ENCODE results near the gene EVC. TPM values are rescaled to one million over a fixed set of nuclear protein-coding genes. Genes with fewer than 3 reads are reported as not detected.

EVC gene
- total and polyA plus RNA-seq, 2 donors (not counting 1 experiment from before 2014, with no cell fraction given), result 4.9 to 39.0 TPM

DNA sequence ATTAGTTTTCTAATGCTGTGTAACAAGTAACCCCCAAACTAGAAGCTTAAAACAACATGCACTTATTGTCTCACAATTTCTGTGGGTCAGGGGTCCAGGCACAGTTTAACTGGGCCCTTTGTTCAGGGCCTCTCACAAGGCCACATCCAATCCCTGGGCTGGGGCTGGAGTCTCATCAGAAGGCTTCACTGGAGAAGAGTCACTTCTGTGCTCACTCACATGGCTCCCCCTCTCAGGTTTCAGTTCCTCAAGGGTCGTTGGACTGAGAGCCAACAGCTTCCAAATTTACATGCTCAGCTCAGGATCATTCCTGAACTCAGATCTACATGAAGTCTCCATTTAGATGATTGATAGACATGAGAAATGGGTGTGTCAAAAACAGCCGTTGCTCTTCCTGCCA, 77.1 kb downstream of the EVC start:
- Histone ChIP-seq H3K27me3 (ENCODE audit: control insufficient read depth, insufficient read depth, low read length) (no peaks in the 10 kb centered on the region), H3K79me2 (ENCODE audit: control insufficient read depth, insufficient read depth, low read length) (no peaks in the 10 kb centered on the region), H3K9me3 (ENCODE audit: control insufficient read depth, insufficient read depth, low read depth, low read length) (no peaks in the 10 kb centered on the region), H3K4me2 (ENCODE audit: extremely low read depth, insufficient read depth, low read length) (no peak overlapping the region), H3K4me3 (replicated peaks in 1 of 4; ENCODE audit: control extremely low read depth in 1 of 4, insufficient read depth in 1 of 4, low read depth in 3 of 4, low read length in 4 of 4) (no peak overlapping the region), H2AFZ (ENCODE audit: low read length) (no peak overlapping the region), H4K20me1 (ENCODE audit: control insufficient read depth, extremely low read depth, insufficient read depth, low read length) (no peaks in the 10 kb centered on the region), H3K27ac (ENCODE audit: insufficient read depth, low read length) (no peak overlapping the region), H3K36me3 (ENCODE audit: control insufficient read depth, insufficient read depth, low read length) (peaks cover 8% of the 10 kb centered on the region), H3K4me1 (ENCODE audit: control insufficient read depth, extremely low read depth, insufficient read depth, low read length) (peaks cover 4% of the 10 kb centered on the region), H3K9ac (ENCODE audit: insufficient read depth, low read length) (no peak overlapping the region)
- no peak for DNase-seq (ENCODE audit: low read depth in 2 of 2)
- no peak for TF ChIP-seq EZH2 (IDR thresholded peaks at IDR 0.05; ENCODE audit: low read length, missing control alignments)
- no peak for TF ChIP-seq CTCF (conservative IDR thresholded peaks at IDR 0.05 in 1 of 2, IDR thresholded peaks at IDR 0.05 in 1 of 2; ENCODE audit: low read depth in 1 of 2, low read length in 2 of 2)

DNA sequence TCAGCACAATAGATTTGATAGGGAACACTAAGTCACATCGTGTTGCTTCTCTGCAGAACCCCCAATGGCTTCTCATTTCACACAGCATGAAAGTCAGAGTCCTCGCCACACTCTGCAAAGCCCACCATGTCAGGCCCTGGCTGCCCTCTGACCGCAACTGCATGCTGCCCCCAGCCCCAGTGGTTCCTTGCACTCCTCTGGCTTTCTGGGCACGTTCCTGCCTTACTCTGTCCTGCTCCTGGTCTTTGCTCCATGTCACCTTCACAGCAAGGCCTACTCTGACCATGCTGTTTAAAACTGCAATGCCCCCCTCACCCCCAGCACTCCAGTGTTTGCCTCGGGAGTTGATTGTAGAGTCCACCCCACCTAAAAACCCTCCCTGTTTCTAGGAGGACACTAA, 78.1 kb downstream of the EVC start:
- H2AFZ ChIP-seq (ENCODE audit: low read length), result no peak overlapping the region
- TF ChIP-seq EZH2 (IDR thresholded peaks at IDR 0.05; ENCODE audit: low read length, missing control alignments) (no peak), CTCF (conservative IDR thresholded peaks at IDR 0.05 in 1 of 2, IDR thresholded peaks at IDR 0.05 in 1 of 2; ENCODE audit: low read depth in 1 of 2, low read length in 2 of 2) (no peak)
- H3K27me3 ChIP-seq (ENCODE audit: control insufficient read depth, insufficient read depth, low read length), result no peaks in the 10 kb centered on the region
- no peak overlapping the region for H3K4me2 ChIP-seq (ENCODE audit: extremely low read depth, insufficient read depth, low read length)
- H3K27ac ChIP-seq (ENCODE audit: insufficient read depth, low read length), result no peak overlapping the region
- no peak overlapping the region for H3K9ac ChIP-seq (ENCODE audit: insufficient read depth, low read length)
- H3K4me3 ChIP-seq (replicated peaks in 1 of 4; ENCODE audit: control extremely low read depth in 1 of 4, insufficient read depth in 1 of 4, low read depth in 3 of 4, low read length in 4 of 4), result no peak overlapping the region
- H3K4me1 ChIP-seq (ENCODE audit: control insufficient read depth, extremely low read depth, insufficient read depth, low read length), result peaks cover 4% of the 10 kb centered on the region
- DNase-seq (ENCODE audit: low read depth in 2 of 2), result no peak
- peaks cover 6% of the 10 kb centered on the region for H3K36me3 ChIP-seq (ENCODE audit: control insufficient read depth, insufficient read depth, low read length)
- no peaks in the 10 kb centered on the region for H4K20me1 ChIP-seq (ENCODE audit: control insufficient read depth, extremely low read depth, insufficient read depth, low read length)
- H3K9me3 ChIP-seq (ENCODE audit: control insufficient read depth, insufficient read depth, low read depth, low read length), result no peaks in the 10 kb centered on the region
- no peaks in the 10 kb centered on the region for H3K79me2 ChIP-seq (ENCODE audit: control insufficient read depth, insufficient read depth, low read length)

DNA sequence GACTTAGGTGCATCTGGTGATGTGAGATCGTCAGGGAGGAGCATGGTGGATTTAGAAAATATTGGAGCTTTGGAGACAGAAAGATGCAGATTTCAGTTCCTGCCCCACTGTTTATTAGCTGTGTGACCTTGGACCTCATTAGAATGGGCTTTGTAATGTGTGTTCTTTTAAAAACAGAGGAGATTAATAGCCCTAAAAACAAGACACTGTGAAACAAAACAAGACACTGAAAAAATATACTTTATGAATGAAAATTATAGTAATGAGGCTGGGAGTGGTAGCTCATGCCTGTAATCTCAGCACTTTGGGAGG, 79.5 kb downstream of the EVC start:
- Histone ChIP-seq H3K4me2 (ENCODE audit: extremely low read depth, insufficient read depth, low read length) (no peak overlapping the region), H3K79me2 (ENCODE audit: control insufficient read depth, insufficient read depth, low read length) (no peaks in the 10 kb centered on the region), H3K4me3 (replicated peaks in 1 of 4; ENCODE audit: control extremely low read depth in 1 of 4, insufficient read depth in 1 of 4, low read depth in 3 of 4, low read length in 4 of 4) (no peak overlapping the region), H3K27ac (ENCODE audit: insufficient read depth, low read length) (no peak overlapping the region), H4K20me1 (ENCODE audit: control insufficient read depth, extremely low read depth, insufficient read depth, low read length) (no peaks in the 10 kb centered on the region), H3K27me3 (ENCODE audit: control insufficient read depth, insufficient read depth, low read length) (no peaks in the 10 kb centered on the region), H3K9ac (ENCODE audit: insufficient read depth, low read length) (no peak overlapping the region), H2AFZ (ENCODE audit: low read length) (no peak overlapping the region), H3K4me1 (ENCODE audit: control insufficient read depth, extremely low read depth, insufficient read depth, low read length) (peaks cover 4% of the 10 kb centered on the region), H3K9me3 (ENCODE audit: control insufficient read depth, insufficient read depth, low read depth, low read length) (no peaks in the 10 kb centered on the region), H3K36me3 (ENCODE audit: control insufficient read depth, insufficient read depth, low read length) (peaks cover 5% of the 10 kb centered on the region)
- no peak for DNase-seq (ENCODE audit: low read depth in 2 of 2)
- TF ChIP-seq CTCF (conservative IDR thresholded peaks at IDR 0.05 in 1 of 2, IDR thresholded peaks at IDR 0.05 in 1 of 2; ENCODE audit: low read depth in 1 of 2, low read length in 2 of 2), result no peak
- TF ChIP-seq EZH2 (IDR thresholded peaks at IDR 0.05; ENCODE audit: low read length, missing control alignments), result no peak

Data from fibroblast of lung (primary cell).